ACHN (cell line): ENCODE measurements around the gene ATRNL1.
A peak's percentile ranks its signal among the peaks of the same experiment; 100 is the strongest.
"Not testable (repeated sequence)": the region's sequence is repeated elsewhere in the genome, so short reads cannot be mapped to it uniquely, and the experiment has no call there.

ENCODE experiments used
- DNase-seq: peaks from one replicate; pipeline ENCODE4 v3.0.0-alpha.2; 2015
- in situ Hi-C: cut with HindIII; loops from 2 replicates; pipeline ENCODE4 v1.10.0; 2017; ENCODE audit warnings: low sequenced_read_pairs, low pct_ligation_motif_present, low pct_unique_long_range_greater_than_20kb

The ATRNL1 gene

GRCh38 chr10:115771755-115772154, 678.6 kb downstream of the ATRNL1 start:
- in situ Hi-C loops = no loop called here
- no peak for DNase-seq

GRCh38 chr10:115772606-115773005, 679.4 kb downstream of the ATRNL1 start:
- in situ Hi-C loops = no loop called here
- DNase-seq = peak; percentile 75

DNA sequence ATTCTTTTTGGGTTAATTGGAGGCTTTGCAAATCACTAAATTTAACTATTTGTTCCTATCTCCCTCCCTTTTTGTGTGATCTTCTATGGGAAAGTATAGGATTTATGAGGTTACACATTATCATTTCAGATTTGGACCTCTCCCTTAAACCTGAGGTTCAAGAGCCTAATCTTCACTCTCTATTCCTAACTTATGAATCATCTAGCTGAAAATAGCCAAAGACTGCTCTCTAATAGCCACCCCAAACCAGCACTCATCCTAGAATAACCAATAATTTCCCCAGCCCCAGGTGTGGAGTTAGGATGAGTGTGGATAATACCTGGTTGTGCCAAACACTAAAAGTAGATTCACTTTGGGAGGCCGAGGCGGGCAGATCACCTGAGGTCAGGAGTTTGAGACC, 680.7 kb downstream of the ATRNL1 start:
- DNase-seq = no peak
- in situ Hi-C loops = no loop called here

DNA sequence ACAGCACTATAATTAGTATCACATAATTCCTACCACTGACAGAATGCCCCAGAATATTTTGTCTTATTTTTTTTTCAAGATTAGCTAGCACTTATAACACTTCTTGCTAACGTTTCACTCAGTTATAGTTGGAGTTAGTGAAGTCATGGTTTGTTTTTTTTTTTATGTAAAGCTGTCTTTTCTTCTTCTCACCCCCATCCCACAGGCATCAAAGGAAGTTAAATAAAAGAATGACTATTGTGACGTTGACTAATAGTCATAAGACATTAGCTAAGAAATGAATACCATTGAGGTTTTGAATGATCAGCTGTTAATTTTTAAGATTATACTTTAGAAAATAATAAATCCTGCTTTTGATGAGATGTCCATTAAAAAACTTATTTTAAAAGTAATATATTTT, 681.6 kb downstream of the ATRNL1 start:
- in situ Hi-C loops = no loop called here
- no peak for DNase-seq

DNA sequence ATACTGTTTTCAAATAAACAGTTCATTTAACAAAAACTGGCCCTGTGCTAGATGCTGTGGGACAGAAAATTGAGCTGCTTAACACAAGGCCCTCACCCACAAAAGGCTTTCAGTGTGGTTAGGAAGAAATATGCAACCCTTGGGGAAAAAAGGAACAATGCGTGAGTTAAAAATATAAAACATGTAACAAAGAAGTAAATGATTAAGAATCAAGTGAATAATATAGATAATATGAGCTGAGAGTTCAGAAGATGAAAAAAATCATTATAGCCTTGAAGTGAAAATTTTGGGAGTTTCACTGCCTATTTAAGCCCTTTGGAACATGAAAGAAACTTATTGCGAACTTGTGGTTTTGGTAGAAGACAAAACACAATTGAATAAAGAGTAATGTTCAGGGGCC, 684.5 kb downstream of the ATRNL1 start:
- in situ Hi-C loops = no loop called here
- no peak for DNase-seq

DNA sequence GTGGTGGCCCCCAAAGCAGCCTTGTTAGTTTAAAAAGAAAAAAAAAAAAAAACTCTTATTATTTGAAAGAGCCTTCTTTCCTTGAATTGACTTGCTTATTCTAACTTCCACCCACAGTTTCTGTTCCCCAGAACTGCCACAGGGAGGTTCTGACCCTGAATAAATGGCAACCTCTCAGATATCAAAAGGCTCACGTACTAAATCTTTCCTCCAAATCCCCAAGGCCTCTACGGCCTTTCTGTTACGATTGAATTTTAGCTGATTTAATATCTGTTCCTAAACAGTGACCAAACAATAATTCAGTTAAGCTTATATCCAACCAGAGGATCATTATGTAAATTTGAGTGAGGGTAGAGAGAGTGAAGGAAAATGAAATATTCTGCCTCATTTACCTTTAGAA, 697.1 kb downstream of the ATRNL1 start:
- in situ Hi-C loops = no loop called here

GRCh38 chr10:115795964-115796363, 702.8 kb downstream of the ATRNL1 start:
- DNase-seq = no peak
- in situ Hi-C loops = no loop called here

More for the DNA sequence above, 697.1 kb downstream of the ATRNL1 start:
- no peak for DNase-seq

DNA sequence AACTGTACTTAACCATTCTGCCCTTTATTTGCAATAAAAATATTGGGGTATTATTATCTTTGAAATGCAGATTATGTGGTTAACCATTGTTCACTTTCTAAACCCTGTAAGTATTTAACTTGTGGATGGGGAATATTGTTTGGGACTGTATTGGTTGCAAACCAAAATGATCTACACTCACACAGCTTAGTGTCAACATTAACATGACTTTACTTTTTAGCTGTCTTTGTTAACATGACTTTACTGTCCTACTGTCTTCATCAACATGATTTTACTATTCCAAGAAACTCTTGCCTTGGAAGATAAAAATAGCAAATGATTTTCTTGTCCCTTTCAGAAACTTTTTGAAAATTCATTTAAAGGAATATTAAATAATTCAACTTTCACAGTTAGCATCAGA, 708.3 kb downstream of the ATRNL1 start:
- no peak for DNase-seq
- in situ Hi-C loops = no loop called here

DNA sequence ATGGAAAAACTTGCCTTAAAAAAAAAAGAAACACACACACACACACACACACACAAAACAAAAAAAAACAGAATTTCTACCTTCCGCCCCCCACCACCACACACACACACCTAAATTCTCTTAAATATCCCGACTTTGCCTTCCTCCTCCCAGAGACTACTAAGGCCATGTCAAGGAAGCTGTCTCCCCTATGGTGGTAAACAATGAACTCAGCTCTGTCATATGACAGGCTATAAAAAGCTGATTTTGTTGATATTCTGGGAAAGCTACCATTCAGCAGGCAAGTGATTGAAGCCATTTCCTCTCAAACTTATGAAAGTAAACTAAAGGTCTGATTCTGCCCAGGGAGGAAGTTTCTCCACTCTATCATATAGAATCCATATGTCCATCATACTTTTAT, 708.8 kb downstream of the ATRNL1 start:
- in situ Hi-C loops = no loop called here
- no peak for DNase-seq

GRCh38 chr10:115802911-115803310, 709.7 kb downstream of the ATRNL1 start:
- in situ Hi-C loops = no loop called here
- DNase-seq = no peak

DNA sequence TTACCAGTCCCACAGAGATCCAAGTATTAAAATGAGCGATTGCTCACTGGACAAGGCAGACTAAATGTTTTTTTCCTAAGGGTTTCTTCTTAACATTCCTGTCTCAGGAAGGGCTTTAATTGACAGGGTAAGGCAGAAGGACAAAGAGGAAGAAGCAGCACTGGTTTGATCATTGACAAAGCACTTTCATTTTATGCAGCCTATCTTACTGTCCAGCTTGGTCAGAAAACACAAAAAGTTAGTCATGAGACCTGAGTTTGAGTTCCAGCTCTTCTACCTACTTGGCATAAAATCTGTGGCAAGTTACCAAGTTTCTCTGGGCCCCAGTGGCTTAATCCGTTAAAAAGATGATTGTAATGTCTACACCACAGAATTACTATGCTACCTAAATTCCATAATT, 721.4 kb downstream of the ATRNL1 start:
- peak; percentile 58 for DNase-seq
- in situ Hi-C loops = no loop called here

DNA sequence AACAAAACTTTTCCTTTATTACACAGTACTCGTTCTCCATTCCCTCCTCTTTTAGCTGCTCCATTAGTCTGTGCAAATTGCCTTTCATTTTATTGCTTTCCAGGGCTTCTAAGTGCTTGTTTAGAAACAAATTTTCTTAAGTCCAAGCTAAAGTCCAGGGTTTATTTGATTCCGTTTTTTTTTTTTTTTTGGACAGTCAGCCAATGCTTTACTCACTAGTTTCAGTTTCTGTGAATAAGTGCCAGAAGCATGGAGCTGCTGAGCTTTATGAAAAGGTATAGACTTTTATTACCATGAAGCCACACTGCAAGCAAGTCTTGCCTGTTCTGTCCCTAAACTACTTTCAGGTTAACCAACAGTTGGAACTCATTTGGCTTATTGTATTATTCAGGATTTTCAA, 724.8 kb downstream of the ATRNL1 start:
- DNase-seq = peak; percentile 56
- in situ Hi-C loops = no loop called here

- no peak for DNase-seq
- in situ Hi-C loops = no loop called here
Measured at GRCh38 chr10:115826396-115826795, 733.2 kb downstream of the ATRNL1 start.

- no peak for DNase-seq
- in situ Hi-C loops = no loop called here
Measured at GRCh38 chr10:115827231-115828009, 734.3 kb downstream of the ATRNL1 start.

GRCh38 chr10:115828182-115828581, 735.0 kb downstream of the ATRNL1 start:
- in situ Hi-C loops, DNase-seq: not testable (repeated sequence)

- in situ Hi-C loops = no loop called here
- DNase-seq = peak; percentile 57
Measured at GRCh38 chr10:115829521-115830205, 736.5 kb downstream of the ATRNL1 start.

DNA sequence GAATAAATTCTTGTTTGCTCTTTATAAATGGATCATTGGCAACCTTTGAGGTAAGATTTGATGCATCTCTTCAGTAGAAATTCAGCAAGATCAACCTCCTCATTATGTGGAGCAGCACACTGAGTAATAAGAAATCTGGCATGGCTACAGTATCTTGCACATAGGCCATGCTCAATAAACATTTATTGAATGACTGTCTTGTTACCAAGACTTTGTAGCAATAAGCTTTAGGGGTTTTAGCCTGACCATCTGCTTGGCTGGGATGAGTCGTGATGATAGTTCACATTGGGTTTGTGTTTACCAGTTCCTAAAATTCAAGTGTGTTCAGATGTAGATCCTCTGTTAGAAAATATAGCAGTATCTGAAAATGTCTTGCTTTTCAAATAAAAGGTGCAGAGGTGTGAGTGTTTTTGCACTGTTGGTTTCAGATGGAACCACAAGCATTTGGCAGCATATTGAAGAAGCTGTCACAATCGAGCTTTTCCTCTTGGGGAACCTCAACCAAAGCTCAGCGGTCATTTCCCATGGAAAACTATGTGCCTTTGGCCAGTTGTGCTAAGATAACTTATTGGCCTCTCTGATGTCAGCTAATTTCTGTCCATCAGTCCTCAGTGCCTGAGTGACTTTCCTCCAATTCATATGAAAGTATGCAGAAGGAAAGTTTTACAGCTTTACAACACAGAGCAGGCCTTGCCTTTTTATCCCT, 737.3 kb downstream of the ATRNL1 start:
- no peak for DNase-seq
- in situ Hi-C loops = no loop called here

DNA sequence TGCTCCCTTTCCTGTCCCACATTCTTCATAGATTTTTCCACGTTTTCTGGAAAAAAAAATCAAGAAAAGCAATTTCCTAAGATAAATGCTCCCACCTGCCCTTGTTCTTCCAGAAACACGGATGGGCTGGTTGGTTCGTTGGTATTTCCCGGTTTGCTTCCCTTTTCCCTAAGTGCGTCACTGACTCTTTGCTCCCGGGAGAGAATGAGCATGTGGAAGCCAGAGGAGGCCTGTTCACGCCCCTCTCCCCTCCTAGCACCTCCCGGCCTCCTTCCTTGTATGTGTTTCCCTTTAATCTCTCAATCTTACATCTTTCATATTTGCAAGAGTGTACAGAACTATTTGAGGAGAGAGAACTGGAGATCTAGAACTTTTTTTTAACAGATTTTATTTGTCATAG, 737.9 kb downstream of the ATRNL1 start:
- in situ Hi-C loops = no loop called here
- DNase-seq = no peak

GRCh38 chr10:115833119-115833518, 740.0 kb downstream of the ATRNL1 start:
- in situ Hi-C loops = no loop called here
- DNase-seq = no peak
